Ishikawa (cell line): ENCODE results near the gene PDZD8.

Experiments used
- CEBPB ChIP-seq: IDR thresholded peaks from 2 replicates; pipeline ENCODE4 v1.6.1; 2012
- CREB1 ChIP-seq: IDR thresholded peaks from 2 replicates; pipeline ENCODE4 v1.6.1; 2012; ENCODE audit warnings: low read depth
- EP300 ChIP-seq: IDR thresholded peaks from 2 replicates; pipeline ENCODE4 v1.6.1; 2012; ENCODE audit warnings: borderline replicate concordance
- FOXM1 ChIP-seq: IDR thresholded peaks from 2 replicates; pipeline ENCODE4 v1.6.1; 2012; ENCODE audit warnings: low read depth, borderline replicate concordance
- MAX ChIP-seq: IDR thresholded peaks from 2 replicates; pipeline ENCODE4 v1.6.1; 2012
- NFIC ChIP-seq: IDR thresholded peaks from 2 replicates; pipeline ENCODE4 v1.6.1; 2012
- REST ChIP-seq: IDR thresholded peaks from 2 replicates; pipeline ENCODE4 v1.6.1; 2012; ENCODE audit warnings: low read depth, mild to moderate bottlenecking
- TAF1 ChIP-seq: IDR thresholded peaks from 2 replicates; pipeline ENCODE4 v1.6.1; 2012; ENCODE audit warnings: low read depth, mild to moderate bottlenecking
- TCF12 ChIP-seq: IDR thresholded peaks from 2 replicates; pipeline ENCODE4 v1.6.1; 2012; ENCODE audit warnings: low read depth
- YY1 ChIP-seq: IDR thresholded peaks from 2 replicates; pipeline ENCODE4 v1.6.1; 2012; ENCODE audit warnings: low read depth
- ZBTB7A ChIP-seq: IDR thresholded peaks from 2 replicates; pipeline ENCODE4 v1.6.1; 2012; ENCODE audit warnings: low read depth

- TF ChIP-seq TCF12, result no peak
- no peak for TF ChIP-seq NFIC
- no peak for TF ChIP-seq EP300
- no peak for TF ChIP-seq TAF1
- no peak for TF ChIP-seq CEBPB
- no peak for TF ChIP-seq FOXM1
- TF ChIP-seq REST, result no peak
- no peak for TF ChIP-seq MAX
- TF ChIP-seq YY1, result no peak
- TF ChIP-seq ZBTB7A, result no peak
- no peak for TF ChIP-seq CREB1
Measured at GRCh38 chr10:117239721-117240620, 135.3 kb downstream of the PDZD8 start.
